ENCODE measurements around the gene NECAB2. TPM values are rescaled to one million over a fixed set of nuclear protein-coding genes. Genes with fewer than 3 reads are reported as not detected.

The NECAB2 gene
- total RNA-seq, 1 donor from 2014 or later = 1.2 TPM

DNA sequence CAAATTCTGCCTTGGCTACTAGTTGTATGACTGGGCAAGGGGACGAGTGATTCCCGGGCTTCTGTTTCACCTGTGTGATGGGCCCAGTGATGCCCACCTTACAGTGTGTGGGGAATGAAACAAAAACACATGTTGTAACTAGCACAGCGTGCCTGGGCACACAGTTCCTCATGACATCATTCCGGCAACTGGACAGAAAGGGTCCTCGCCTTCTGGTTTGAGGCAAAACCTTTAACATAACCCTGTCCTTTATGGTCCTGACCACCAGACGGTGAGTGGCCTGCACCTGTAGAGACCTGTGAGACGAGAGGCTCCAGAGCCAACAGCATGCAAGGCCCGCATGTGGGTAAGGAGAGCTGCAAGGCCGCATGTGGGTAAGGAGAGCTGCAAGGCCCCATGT lies 82.3 kb downstream of the NECAB2 start:
- no peak overlapping the region for H3K27ac Mint-ChIP-seq (ENCODE audit: unreplicated experiment)
- TF ChIP-seq, protein P1, sequence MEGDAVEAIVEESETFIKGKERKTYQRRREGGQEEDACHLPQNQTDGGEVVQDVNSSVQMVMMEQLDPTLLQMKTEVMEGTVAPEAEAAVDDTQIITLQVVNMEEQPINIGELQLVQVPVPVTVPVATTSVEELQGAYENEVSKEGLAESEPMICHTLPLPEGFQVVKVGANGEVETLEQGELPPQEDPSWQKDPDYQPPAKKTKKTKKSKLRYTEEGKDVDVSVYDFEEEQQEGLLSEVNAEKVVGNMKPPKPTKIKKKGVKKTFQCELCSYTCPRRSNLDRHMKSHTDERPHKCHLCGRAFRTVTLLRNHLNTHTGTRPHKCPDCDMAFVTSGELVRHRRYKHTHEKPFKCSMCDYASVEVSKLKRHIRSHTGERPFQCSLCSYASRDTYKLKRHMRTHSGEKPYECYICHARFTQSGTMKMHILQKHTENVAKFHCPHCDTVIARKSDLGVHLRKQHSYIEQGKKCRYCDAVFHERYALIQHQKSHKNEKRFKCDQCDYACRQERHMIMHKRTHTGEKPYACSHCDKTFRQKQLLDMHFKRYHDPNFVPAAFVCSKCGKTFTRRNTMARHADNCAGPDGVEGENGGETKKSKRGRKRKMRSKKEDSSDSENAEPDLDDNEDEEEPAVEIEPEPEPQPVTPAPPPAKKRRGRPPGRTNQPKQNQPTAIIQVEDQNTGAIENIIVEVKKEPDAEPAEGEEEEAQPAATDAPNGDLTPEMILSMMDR (IDR thresholded peaks at IDR 0.05; ENCODE audit: unreplicated experiment) = no peak

DNA sequence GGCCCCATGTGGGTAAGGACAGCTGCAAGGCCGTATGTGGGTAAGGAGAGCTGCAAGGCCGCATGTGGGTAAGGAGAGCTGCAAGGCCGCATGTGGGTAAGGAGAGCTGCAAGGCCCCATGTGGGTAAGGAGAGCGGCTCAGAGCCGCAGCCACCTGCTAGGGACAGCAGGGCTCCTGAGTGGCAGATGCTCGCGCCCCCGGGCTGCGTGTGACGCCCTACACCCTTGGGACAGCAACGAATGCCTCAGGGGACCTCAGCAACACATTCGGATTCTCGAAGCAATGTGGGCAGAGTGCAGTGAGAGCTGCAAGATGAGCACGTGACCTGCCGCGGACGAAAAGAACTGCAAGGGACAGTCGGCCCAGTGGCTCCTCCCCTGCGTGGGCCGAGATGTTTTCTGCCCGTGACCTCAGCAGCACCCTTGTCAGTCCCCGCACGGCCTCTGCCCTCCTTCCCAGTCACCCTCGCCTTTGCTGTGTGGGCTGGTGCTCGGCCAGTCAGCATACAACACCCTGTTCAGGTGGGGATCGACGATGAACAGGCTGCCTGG lies 84.1 kb downstream of the NECAB2 start:
- Mint-ChIP-seq H3K4me3 (ENCODE audit: unreplicated experiment) (peak overlapping the region; percentile 3), H3K27ac (ENCODE audit: unreplicated experiment) (no peak overlapping the region), H3K27me3 (ENCODE audit: unreplicated experiment) (peaks cover 2% of the 10 kb centered on the region), H3K4me1 (ENCODE audit: unreplicated experiment) (no peaks in the 10 kb centered on the region), H3K9me3 (ENCODE audit: unreplicated experiment) (no peaks in the 10 kb centered on the region), H3K36me3 (ENCODE audit: low read depth, unreplicated experiment) (peaks cover 33% of the 10 kb centered on the region)
- DNase-seq (ENCODE audit: low spot score) = no peak
- TF ChIP-seq, protein P1 (IDR thresholded peaks at IDR 0.05; ENCODE audit: unreplicated experiment) = no peak

More for the DNA sequence above, 82.3 kb downstream of the NECAB2 start:
- no peak for DNase-seq (ENCODE audit: low spot score)
- no peaks in the 10 kb centered on the region for H3K9me3 Mint-ChIP-seq (ENCODE audit: unreplicated experiment)
- peaks cover 5% of the 10 kb centered on the region for H3K27me3 Mint-ChIP-seq (ENCODE audit: unreplicated experiment)
- peaks cover 20% of the 10 kb centered on the region for H3K36me3 Mint-ChIP-seq (ENCODE audit: low read depth, unreplicated experiment)
- no peak overlapping the region for H3K4me3 Mint-ChIP-seq (ENCODE audit: unreplicated experiment)
- no peaks in the 10 kb centered on the region for H3K4me1 Mint-ChIP-seq (ENCODE audit: unreplicated experiment)

Other genes starting within 250 kb of the NECAB2 start
- gene HSBP1, start 160.3 kb upstream of the NECAB2 start, total RNA-seq (ENCODE audit: unreplicated experiment) = 215 TPM
- 3.0 TPM for gene MLYCD, start 69.1 kb upstream of the NECAB2 start, total RNA-seq (ENCODE audit: unreplicated experiment)
- gene OSGIN1, start 15.0 kb upstream of the NECAB2 start, total RNA-seq (ENCODE audit: unreplicated experiment) = 0.31 TPM
- gene SLC38A8, start 74.6 kb downstream of the NECAB2 start, total RNA-seq (ENCODE audit: unreplicated experiment) = not detected
- gene MBTPS1, start 148.7 kb downstream of the NECAB2 start, total RNA-seq (ENCODE audit: unreplicated experiment) = 79.7 TPM
- gene HSDL1, start 176.9 kb downstream of the NECAB2 start, total RNA-seq (ENCODE audit: unreplicated experiment) = 50.2 TPM
- gene DNAAF1, start 177.1 kb downstream of the NECAB2 start, total RNA-seq (ENCODE audit: unreplicated experiment) = 0.18 TPM
- gene TAF1C, start 218.8 kb downstream of the NECAB2 start, total RNA-seq (ENCODE audit: unreplicated experiment) = 73.6 TPM
- gene ADAD2, start 222.9 kb downstream of the NECAB2 start, total RNA-seq (ENCODE audit: unreplicated experiment) = 0.87 TPM